AG04450 (cell line): Measurements from ENCODE around the gene TOR1AIP1. TPM values are rescaled to one million over a fixed set of nuclear protein-coding genes. Genes with fewer than 3 reads are reported as not detected.
"Not testable (repeated sequence)": the region's sequence is repeated elsewhere in the genome, so short reads cannot be mapped to it uniquely, and the experiment has no call there.

ENCODE experiments used
- CTCF ChIA-PET: fragments of 300-600, 350-600 bp; formaldehyde crosslinking; extraction: SDS; loops from one replicate; lab custom pipeline; 2022; ENCODE audit warnings: antibody characterized with exemption, inconsistent platforms; lab: Charles Lee
- POLR2A ChIA-PET: fragments of 350-600 bp; formaldehyde crosslinking; extraction: SDS; loops from one replicate; lab custom pipeline; 2021; ENCODE audit warnings: antibody characterized with exemption, inconsistent platforms; lab: Yijun Ruan, JAX
- DNase-seq: peaks from one replicate; pipeline ENCODE4 v3.0.0-alpha.2; 2011; ENCODE audit warnings: low read depth, low spot score
- H3K27ac ChIP-seq: one replicate; pipeline ENCODE4 v1.5.1; 2012; ENCODE audit warnings: low read depth, low read length, control low read depth
- H3K27me3 ChIP-seq: one replicate; pipeline ENCODE4 v1.6.0; 2012; ENCODE audit warnings: low read length; ENCODE audit not compliant: control insufficient read depth, insufficient read depth
- H3K4me3 ChIP-seq: 2 replicates; pipeline ENCODE4 v1.5.1; 2011; ENCODE audit warnings: mild to moderate bottlenecking, low read depth, low read length, control low read depth
- H3K9me3 ChIP-seq: 2 replicates; pipeline ENCODE4 v1.5.1; 2012; ENCODE audit warnings: low read length; ENCODE audit not compliant: control insufficient read depth, insufficient read depth
- polyA plus RNA-seq: library from polyadenylated mRNA; depleted of rRNA; stranded (reverse); fragments of >200 nt; gene quantifications from 2 replicates; pipeline ENCODE4 v1.2.3, GENCODE V29; 2011
- TF ChIP-seq, protein P1 (sequence below): IDR thresholded peaks from 2 replicates; pipeline ENCODE4 v1.5.1; 2011; ENCODE audit warnings: low read depth, low read length, control low read depth, inconsistent platforms

The TOR1AIP1 gene
- polyA plus RNA-seq, 1 experiment = 44.9 TPM

- Histone ChIP-seq H3K27ac (no peak overlapping the region), H3K4me3 (no peak overlapping the region), H3K9me3 (no peaks in the 10 kb centered on the region), H3K27me3 (no peaks in the 10 kb centered on the region)
- POLR2A ChIA-PET = no interaction called here
- CTCF ChIA-PET = interaction anchor here (1.1 to 2.7 kb wide), 5 partner anchors 14 to 625 kb away, joined by 3 to 14 read pairs (median 5); no protein-coding TSS in a partner anchor
- no peak for DNase-seq
- TF ChIP-seq, protein P1, sequence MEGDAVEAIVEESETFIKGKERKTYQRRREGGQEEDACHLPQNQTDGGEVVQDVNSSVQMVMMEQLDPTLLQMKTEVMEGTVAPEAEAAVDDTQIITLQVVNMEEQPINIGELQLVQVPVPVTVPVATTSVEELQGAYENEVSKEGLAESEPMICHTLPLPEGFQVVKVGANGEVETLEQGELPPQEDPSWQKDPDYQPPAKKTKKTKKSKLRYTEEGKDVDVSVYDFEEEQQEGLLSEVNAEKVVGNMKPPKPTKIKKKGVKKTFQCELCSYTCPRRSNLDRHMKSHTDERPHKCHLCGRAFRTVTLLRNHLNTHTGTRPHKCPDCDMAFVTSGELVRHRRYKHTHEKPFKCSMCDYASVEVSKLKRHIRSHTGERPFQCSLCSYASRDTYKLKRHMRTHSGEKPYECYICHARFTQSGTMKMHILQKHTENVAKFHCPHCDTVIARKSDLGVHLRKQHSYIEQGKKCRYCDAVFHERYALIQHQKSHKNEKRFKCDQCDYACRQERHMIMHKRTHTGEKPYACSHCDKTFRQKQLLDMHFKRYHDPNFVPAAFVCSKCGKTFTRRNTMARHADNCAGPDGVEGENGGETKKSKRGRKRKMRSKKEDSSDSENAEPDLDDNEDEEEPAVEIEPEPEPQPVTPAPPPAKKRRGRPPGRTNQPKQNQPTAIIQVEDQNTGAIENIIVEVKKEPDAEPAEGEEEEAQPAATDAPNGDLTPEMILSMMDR = no peak
Measured at GRCh38 chr1:179853102-179853501, 29.0 kb upstream of the TOR1AIP1 start.

- H3K27ac ChIP-seq, H3K9me3 ChIP-seq, DNase-seq, H3K4me3 ChIP-seq, H3K27me3 ChIP-seq, POLR2A ChIA-PET: not testable (repeated sequence)
- CTCF ChIA-PET = interaction anchor here (1.6 kb wide), 1 partner anchor 12 kb away, joined by 4 read pairs; no protein-coding TSS in a partner anchor
Measured at GRCh38 chr1:179855831-179856230, 26.3 kb upstream of the TOR1AIP1 start.

DNA sequence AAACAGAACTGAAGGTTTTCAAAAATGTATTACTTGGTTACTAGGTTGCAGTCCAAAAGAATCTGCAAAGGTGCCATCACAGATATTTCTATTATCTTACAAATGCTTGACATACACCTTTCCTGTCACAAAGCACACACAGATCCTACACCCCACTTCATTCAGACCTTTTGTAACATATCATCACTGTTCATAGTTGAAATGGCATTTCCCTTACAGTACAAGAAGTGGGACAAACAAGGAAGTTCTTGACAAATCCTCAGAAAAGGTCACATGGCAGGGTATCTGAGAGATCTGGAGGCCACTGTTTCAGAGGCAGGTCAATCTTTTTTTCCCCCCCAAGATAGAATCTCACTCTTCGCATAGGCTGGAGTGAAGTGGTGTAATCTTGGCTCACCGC lies 25.8 kb upstream of the TOR1AIP1 start:
- no peak for DNase-seq
- CTCF ChIA-PET = interaction anchor here (1.6 kb wide), 1 partner anchor 11 kb away, joined by 4 read pairs; no protein-coding TSS in a partner anchor
- Histone ChIP-seq H3K27me3 (no peaks in the 10 kb centered on the region), H3K4me3 (no peak overlapping the region), H3K27ac (no peak overlapping the region), H3K9me3 (no peaks in the 10 kb centered on the region)
- TF ChIP-seq, protein P1 = no peak
- POLR2A ChIA-PET = no interaction called here

GRCh38 chr1:179857009-179857408 lies 25.1 kb upstream of the TOR1AIP1 start:
- Histone ChIP-seq H3K27ac (no peak overlapping the region), H3K27me3 (no peaks in the 10 kb centered on the region), H3K9me3 (no peaks in the 10 kb centered on the region), H3K4me3 (no peak overlapping the region)
- POLR2A ChIA-PET = no interaction called here
- DNase-seq = no peak
- TF ChIP-seq, protein P1 = no peak
- CTCF ChIA-PET = interaction anchor here (1.6 kb wide), 1 partner anchor 10 kb away, joined by 4 read pairs; no protein-coding TSS in a partner anchor

DNA sequence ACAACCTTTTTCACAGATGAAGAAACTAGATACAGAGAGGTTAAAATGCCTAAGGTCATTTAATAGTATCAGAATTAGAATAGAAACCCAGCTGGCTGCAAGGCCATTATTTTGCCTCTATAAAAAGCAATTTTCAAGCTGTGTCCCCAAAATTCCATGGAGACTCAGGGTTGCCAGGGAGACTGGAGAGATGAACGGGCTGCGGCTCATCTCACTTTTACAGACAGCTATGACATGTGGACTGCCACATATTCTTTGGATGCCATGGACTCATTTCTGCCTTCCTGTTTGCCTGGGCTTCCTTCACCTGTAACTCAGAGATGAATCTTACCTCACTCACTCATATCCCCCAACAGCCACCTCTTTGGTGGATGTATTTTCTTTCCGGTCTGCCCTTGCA lies 21.4 kb upstream of the TOR1AIP1 start:
- no peaks in the 10 kb centered on the region for H3K27me3 ChIP-seq
- POLR2A ChIA-PET = no interaction called here
- TF ChIP-seq, protein P1 = no peak
- H3K27ac ChIP-seq = no peak overlapping the region
- no peaks in the 10 kb centered on the region for H3K9me3 ChIP-seq
- H3K4me3 ChIP-seq = no peak overlapping the region
- no peak for DNase-seq
- CTCF ChIA-PET = interaction anchor here (1.8 kb wide), 1 partner anchor 46 kb away, joined by 5 read pairs; no protein-coding TSS in a partner anchor
